HL-60 (cell line): ENCODE measurements around the gene MAP4K2.

Experiments used
- CTCF ChIP-seq: IDR thresholded peaks from one replicate; pipeline ENCODE4 v1.5.1; 2011; ENCODE audit warnings: low read length, control low read depth, inconsistent platforms; ENCODE audit not compliant: insufficient read depth
- GABPA ChIP-seq: IDR thresholded peaks from 2 replicates; pipeline ENCODE4 v1.6.1; 2012; ENCODE audit warnings: low read depth
- POLR2AphosphoS5 ChIP-seq: IDR thresholded peaks from 2 replicates; pipeline ENCODE4 v1.6.1; 2012; ENCODE audit warnings: low read depth
- REST ChIP-seq: IDR thresholded peaks from 2 replicates; pipeline ENCODE4 v1.6.1; 2012; ENCODE audit warnings: low read depth; ENCODE audit not compliant: insufficient replicate concordance
- SPI1 ChIP-seq: IDR thresholded peaks from 2 replicates; pipeline ENCODE4 v1.6.1; 2012; ENCODE audit warnings: low read depth, mild to moderate bottlenecking, borderline replicate concordance

DNA sequence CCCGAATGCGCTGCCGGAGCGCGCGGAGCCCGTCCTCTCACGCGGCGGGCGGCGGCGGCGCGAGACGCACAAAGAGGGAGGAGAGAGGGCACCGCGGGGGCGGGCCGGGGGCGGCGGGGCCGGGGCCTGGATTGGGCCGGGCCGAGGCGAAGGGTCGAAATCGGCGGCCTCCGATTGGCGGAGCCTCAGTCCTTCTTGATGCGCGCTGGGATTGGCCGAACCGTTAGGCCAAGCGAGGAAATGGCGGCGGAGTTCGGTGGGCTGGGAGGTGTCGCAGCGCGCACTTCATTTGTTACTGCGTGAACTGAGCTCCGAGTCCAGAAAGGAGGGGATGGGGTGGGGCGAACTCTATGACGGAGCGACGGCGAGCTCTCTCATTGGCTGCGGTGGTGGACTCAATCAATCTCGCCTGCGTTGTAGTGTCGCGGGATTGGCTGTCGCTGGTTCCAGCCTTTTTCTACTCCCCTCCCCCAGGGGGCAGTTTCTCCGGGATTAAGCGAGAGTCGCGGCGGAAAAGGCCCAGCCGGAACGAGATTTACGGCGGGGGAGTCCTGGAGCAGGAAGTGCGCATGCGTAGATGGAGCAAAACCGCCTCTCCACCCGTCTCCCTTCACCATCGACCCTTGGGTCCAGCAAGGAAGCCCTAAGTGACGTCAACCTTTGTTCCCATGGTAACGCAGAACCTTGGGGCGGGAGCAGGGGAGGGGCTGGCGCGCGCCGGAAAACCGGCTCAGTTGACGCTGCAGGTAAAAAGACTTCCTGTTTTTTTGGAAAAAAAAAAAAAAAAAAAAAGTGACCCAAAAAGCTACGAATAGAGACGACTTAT, 24.3 kb downstream of the MAP4K2 start, which contains the start of gene SF1:
- TF ChIP-seq CTCF, result no peak
- TF ChIP-seq GABPA, result peak; percentile 47
- peak; percentile 91 for TF ChIP-seq SPI1
- TF ChIP-seq REST, result no peak
- peak; percentile 76 for TF ChIP-seq POLR2AphosphoS5
